GM21576 (cell line): ENCODE data around the gene TOMT.

Experiments used
- ATAC-seq: cut with Tn5 transposase; IDR thresholded peaks from one replicate; pipeline ENCODE4 v1.9.1; 2021; ENCODE audit warnings: mild to moderate bottlenecking, moderate library complexity; ENCODE audit not compliant: unreplicated experiment

TOMT gene

GRCh38 chr11:72105888-72106287, at the start of gene TOMT:
TSS of gene TOMT (plus strand) at chr11:72105924. CDS start at chr11:72105952, 28 bp downstream.
- ATAC-seq: no peak

- ATAC-seq: no peak
Measured at GRCh38 chr11:72058416-72059034, 47.2 kb upstream of the TOMT start.

- ATAC-seq: no peak
Measured at GRCh38 chr11:72061739-72062396, 43.9 kb upstream of the TOMT start.

- ATAC-seq: no peak
Measured at GRCh38 chr11:72066855-72067254, 38.9 kb upstream of the TOMT start.

GRCh38 chr11:72067266-72067665, 38.5 kb upstream of the TOMT start:
- ATAC-seq: no peak

GRCh38 chr11:72067676-72068075, 38.0 kb upstream of the TOMT start:
- ATAC-seq: no peak

GRCh38 chr11:72069200-72069599, 36.5 kb upstream of the TOMT start:
- ATAC-seq: no peak

- no peak for ATAC-seq
Measured at GRCh38 chr11:72069787-72070251, 35.9 kb upstream of the TOMT start.

GRCh38 chr11:72070491-72070890, 35.2 kb upstream of the TOMT start:
- no peak for ATAC-seq

- no peak for ATAC-seq
Measured at GRCh38 chr11:72072348-72072747, 33.4 kb upstream of the TOMT start.

- ATAC-seq: no peak
Measured at GRCh38 chr11:72075109-72075508, 30.6 kb upstream of the TOMT start.

GRCh38 chr11:72075756-72076155, 30.0 kb upstream of the TOMT start:
- ATAC-seq: no peak

- ATAC-seq: no peak
Measured at GRCh38 chr11:72078477-72078876, 27.2 kb upstream of the TOMT start.

- ATAC-seq: no peak
Measured at GRCh38 chr11:72079819-72080325, 25.9 kb upstream of the TOMT start.

- peak; percentile 91 for ATAC-seq
Measured at GRCh38 chr11:72080326-72081183, 25.2 kb upstream of the TOMT start, which contains the start of the genes LRRC51 and NUMA1. TSS of gene LRRC51 (plus strand) at chr11:72080850. CDS start at chr11:72089084, 8,234 bp downstream. TSS of gene NUMA1 (minus strand) at chr11:72080542. CDS start at chr11:72035943, 44,599 bp downstream.

GRCh38 chr11:72081184-72081644, 24.5 kb upstream of the TOMT start:
- no peak for ATAC-seq

- no peak for ATAC-seq
Measured at GRCh38 chr11:72081821-72082453, 23.8 kb upstream of the TOMT start.

- no peak for ATAC-seq
Measured at GRCh38 chr11:72083414-72083813, 22.3 kb upstream of the TOMT start.

- no peak for ATAC-seq
Measured at GRCh38 chr11:72084076-72084475, 21.6 kb upstream of the TOMT start.

- no peak for ATAC-seq
Measured at GRCh38 chr11:72084965-72085364, 20.8 kb upstream of the TOMT start.
